Kidney glomerular epithelial cell (primary cell): ENCODE measurements around the gene CYP4F3.
"Not testable (repeated sequence)": the region's sequence is repeated elsewhere in the genome, so short reads cannot be mapped to it uniquely, and the experiment has no call there.

Source experiments
- DNase-seq: peaks from one replicate; lab custom pipeline; 2025; lab: John Stamatoyannopoulos, UW

CYP4F3 gene

DNA sequence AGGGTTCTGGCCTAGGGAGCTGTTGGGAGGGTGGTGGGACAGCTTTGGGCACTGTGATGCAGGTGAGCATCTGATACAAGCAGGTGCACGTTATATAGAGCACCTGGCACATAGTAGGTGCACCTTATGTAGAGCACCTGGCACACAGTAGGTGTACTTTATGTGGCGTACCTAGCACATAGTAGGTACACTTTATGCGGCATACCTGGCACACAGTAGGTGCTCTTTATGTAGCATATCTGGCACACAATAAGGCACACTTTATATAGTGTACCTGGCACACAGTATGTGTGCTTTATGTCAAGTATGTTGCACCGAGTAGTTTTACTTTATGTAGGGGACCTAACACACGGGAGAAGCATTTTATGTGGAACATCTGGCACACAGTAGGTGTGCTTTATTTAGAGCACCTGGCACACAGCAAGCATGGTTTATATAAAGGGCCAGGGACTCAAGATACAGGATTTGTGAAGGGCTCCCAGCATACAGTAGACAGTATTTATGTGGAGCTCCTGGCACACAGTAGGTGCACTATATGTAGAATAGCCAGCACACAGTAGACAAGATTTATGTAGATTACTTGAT, 30.6 kb downstream of the CYP4F3 start:
- no peak for DNase-seq

DNA sequence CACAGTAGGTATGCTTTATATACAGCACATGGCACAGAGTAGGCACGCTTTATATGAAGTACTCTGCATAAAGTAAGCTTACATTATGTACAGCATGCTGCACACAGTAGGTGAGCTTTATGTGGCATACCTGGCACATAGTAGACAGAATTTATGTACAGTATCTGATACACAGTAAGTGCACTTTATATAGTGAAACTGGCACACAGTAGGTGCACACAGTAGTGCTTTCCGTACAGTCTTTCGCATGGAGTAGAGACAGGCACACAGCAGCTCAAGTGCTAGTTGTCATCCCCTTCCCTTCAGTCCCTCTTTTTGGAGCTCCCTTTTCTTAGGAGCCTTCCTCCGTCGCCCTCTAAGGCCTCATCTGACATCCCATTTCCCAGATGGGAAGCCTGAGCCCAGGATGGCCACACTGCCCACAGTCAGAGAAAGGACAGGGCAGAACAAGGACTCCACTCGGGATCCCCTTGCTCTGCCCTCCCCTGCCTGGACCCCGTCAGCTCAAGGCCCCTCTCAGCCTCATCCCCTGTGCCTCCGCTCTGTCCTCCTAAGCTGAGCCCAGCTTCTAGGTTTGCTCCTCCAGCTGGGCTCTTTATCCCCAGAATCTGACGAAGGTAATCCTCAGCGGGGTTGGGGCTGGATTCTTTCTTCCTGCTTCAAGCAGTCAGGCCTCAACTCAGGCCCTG, 31.3 kb downstream of the CYP4F3 start:
- no peak for DNase-seq

DNA sequence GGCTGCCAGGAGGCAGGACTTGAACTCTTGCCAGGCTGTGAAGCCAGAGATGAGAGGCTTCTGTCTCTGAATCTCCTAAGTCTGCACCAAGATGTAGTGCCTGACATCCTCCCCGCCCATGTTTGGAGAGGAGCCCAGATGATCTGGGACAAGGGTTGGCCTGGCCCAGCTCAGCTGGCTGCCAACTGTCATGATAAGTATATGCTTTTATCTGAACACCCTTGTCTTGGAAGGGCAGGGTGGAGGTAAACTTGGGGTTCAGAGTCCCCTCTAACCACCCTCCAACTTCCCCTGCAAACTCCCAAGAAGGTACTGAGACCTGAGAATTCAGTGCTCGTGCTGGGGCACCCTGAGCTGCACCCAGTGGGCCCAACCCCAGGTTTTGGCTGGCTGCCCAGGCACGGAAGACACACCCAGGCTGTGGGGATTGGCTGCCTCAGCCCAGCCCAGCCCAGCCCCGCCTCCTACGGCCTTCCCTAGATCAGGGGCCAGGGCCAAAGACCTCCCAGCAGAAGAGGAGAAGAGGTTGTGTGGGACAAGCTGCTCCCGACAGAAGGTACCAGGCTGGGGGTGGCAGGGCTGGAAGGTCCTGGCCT, 32.0 kb downstream of the CYP4F3 start, which contains the start of gene CYP4F12:
TSS of gene CYP4F12 (plus strand) at position 508 of the 596 bp plus-strand sequence. CDS start 443 bp downstream, outside the sequence.
- DNase-seq, result no peak

DNA sequence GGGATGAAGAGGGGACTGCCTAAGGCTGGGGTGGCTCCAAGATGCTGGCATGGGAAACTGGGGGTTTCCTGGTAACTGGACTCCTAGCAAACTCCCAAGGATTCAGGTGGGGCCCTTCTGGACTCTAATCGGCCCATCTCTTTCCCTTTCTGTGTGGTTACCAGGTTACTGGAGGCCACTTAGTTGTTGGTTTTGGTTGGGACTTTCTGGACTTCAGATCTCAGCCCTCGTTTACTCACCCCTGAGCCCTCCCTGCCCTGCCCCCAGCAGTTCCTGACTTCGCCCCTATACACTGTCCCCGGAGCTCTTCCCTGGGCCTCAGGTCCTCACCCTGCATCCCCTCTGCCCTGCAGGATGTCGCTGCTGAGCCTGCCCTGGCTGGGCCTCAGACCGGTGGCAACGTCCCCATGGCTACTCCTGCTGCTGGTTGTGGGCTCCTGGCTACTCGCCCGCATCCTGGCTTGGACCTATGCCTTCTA, 32.5 kb downstream of the CYP4F3 start:
- no peak for DNase-seq

DNA sequence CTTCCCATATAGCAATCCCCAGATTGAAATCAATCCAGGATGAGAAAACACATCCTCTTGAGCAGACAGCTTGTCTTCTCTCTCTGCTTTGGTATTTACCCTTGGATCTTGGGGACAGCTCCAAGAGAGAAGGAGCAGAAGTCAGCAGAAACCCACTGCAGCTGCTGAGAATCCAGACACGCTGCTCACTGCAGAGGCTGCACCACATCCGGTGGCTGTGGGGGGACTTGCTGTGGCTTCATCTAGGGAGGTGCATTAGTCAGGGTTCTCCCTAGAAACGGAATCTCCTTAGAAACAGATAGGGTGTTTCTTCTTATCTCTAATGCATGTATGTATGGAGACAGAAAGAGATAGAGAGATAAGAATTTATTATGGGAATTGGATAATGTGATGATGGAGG, 34.9 kb downstream of the CYP4F3 start:
- no peak for DNase-seq

DNA sequence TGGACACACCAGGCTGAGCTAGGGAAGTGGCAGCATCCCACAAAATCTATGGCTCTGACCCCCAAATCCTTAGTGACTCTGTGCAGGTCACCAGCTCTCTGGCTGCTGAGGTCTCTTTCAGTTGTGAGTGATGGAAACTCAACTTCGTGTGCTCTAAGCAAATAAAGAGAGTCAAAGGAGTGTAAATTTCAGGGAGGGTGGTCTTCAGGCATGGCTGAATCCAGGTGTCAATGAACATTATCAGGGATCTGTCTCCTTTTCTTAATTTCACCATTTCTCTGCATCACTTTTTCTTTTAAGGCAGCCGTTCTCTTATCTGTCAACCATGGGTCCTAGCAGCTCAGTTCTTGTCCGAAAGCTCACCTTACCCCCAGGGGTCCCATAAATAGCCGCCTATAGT, 38.4 kb downstream of the CYP4F3 start:
- DNase-seq, result no peak

DNA sequence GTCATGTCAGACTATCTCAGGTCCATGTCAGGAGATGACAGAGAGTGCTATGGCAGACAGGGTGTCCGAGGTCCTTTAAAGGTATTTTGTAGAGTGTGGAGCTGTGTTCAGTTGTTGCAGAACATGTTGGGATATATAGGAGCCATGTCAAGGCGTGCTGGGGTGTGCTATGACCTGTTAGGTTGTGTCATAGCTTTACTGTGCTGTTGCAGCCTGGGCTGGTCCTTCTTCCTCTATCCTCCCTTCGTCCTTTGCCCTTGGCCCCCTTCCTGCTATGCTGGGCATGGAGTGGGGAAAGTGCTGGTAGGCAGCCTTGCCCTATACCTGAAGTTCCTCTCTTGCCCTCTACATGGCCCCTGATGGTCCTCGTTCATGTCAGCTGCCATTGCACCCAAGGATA, 39.2 kb downstream of the CYP4F3 start:
- DNase-seq, result not testable (repeated sequence)

DNA sequence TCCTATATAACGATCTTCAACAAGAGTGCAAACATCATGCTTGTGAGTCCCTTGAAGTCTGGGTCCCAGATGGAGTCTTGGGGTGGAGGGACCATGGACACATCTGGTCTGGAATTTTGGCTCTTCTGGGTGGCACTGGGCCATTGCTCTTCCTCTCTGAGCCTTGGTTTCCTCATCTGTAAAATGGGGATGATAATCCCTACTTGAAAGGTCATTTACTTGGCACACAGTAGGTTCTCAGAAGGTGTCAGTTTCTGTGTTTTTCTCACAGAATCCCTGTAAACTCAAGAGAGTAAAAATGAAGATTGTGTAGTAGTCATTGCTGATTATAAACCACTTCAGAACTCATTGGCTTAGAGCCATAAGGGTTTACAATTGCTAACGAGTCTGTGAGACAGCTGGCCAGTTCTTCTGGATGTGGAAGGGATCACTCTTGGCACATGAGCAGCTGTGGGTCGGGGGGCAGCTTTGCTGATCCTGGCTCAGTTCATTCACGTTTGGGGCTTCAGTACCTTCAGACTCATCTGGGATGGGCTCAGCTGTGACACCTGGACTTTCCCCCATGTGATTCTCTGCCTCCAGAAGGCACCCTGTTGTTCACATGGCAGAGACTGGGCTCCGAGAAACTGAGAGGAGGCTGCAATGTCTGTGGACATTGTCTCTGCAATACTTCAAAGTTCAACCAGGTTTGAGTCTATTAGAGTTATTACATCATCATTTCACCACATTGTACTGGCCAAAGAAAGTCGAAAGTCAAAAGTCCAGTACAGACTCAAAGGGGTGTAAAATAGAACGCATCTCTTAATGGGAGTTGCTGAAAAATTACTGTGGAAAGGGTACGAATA, 40.0 kb downstream of the CYP4F3 start:
- no peak for DNase-seq

DNA sequence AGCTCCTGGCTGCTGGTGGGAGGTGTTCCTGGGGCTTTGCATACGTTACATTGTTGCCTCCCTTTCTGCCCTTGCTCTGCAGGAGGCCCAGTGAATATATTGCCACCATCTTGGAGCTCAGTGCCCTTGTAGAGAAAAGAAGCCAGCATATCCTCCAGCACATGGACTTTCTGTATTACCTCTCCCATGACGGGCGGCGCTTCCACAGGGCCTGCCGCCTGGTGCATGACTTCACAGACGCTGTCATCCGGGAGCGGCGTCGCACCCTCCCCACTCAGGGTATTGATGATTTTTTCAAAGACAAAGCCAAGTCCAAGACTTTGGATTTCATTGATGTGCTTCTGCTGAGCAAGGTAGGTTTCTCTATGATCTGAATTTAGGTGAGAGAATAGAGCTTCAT, 42.7 kb downstream of the CYP4F3 start:
- no peak for DNase-seq

DNA sequence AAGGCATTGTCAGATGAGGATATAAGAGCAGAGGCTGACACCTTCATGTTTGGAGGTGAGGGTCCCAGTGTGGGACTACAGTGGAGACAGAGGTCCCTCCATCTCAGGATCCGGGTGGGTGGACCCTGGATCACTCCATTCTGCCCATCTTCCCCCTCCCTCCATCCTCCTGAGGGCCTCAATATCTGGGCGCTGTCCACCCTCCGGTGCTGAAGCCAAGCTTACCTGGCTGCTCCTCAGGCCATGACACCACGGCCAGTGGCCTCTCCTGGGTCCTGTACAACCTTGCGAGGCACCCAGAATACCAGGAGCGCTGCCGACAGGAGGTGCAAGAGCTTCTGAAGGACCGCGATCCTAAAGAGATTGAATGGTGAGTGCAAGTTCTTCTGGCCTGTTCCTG, 44.1 kb downstream of the CYP4F3 start:
- no peak for DNase-seq

DNA sequence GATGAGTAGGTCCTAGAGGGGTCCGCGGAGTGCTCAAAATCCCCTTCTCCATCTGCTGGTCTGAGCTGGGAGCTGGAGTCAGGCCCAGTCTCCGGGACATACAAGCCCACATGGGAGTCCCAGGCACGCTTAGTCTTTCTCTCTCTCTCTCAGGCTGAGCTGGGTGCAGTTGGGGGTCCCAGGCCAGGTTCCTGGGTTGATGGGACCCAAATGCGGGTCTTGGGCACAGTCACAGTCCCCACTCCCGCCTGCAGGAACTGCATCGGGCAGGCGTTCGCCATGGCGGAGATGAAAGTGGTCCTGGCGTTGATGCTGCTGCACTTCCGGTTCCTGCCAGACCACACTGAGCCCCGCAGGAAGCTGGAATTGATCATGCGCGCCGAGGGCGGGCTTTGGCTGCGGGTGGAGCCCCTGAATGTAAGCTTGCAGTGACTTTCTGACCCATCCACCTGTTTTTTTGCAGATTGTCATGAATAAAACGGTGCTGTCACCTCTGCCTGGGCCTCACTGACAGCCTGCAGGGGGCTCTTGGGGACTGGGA, 56.0 kb downstream of the CYP4F3 start:
- no peak for DNase-seq

DNA sequence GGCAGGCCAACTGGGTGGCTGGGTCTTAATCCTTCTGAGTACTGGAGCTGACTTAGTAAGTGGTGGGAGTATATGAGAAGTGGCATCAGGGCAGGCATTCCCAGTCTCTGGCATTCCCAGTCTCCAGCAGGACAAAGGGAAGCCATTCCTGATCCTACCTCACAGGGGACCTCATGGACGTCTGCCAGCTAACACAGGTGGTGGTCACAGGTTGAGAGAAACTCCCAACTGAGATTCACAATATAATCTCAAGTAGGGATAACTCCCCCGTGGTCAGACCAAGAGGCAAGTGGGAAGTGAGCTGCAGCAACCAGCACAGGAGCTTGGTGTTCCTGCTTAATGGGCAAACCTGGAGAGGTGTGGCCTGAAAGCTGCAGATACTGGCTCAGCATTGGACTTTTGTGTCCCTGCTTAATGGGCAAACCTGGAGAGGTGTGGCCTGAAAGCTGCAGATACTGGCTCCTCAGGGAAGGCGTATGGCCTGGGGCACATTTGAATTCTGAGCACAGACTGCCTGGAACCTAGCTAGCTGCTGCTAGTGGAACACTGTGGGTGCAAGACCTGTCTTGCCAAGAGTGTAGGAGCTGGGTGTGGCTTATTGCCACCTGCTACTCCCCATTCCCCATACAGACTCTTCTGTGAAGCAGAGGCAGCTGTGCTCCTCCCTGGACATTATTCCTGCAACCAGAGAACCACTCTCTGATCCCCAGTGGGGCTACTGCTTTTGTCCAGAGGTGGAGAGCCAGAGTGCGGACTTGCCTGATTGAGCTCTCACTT, 61.2 kb downstream of the CYP4F3 start:
- no peak for DNase-seq

DNA sequence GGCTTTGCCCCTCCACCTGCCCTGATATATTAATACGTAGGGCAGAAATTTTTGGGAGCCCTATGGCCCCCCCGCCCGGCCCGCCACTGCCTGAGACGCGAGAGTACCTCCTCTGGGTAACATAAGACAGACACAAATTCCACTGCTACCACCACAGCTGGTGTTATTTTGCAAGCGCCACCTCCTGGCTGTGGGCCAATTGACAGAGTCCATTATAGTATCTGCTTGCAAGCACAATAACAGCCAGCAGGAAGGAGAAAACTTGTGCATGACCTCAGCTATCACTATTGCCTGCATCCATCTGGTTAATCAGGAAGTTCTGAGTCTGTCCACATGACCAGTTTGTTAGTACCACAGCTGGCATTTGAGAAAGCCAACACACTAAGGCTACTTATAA, 61.8 kb downstream of the CYP4F3 start:
- no peak for DNase-seq
